ENCODE measurements around the gene GUCY2D.
"Not testable (repeated sequence)": the region's sequence is repeated elsewhere in the genome, so short reads cannot be mapped to it uniquely, and the experiment has no call there.

GUCY2D gene

GRCh38 chr17:8020776-8021564 lies 18.6 kb downstream of the GUCY2D start:
- no peak overlapping the region for H3K4me3 ChIP-seq (ENCODE audit: control insufficient read depth, low read depth, low read length)
- no peak for TF ChIP-seq CTCF (IDR thresholded peaks at IDR 0.05; ENCODE audit: control insufficient read depth, insufficient read depth, low read depth, low read length, missing control alignments)

GRCh38 chr17:8021565-8022359 lies 19.3 kb downstream of the GUCY2D start:
- DNase-seq (ENCODE audit: low read depth): no peak
- TF ChIP-seq CTCF (IDR thresholded peaks at IDR 0.05; ENCODE audit: control insufficient read depth, insufficient read depth, low read depth, low read length, missing control alignments): no peak
- H3K4me3 ChIP-seq (ENCODE audit: control insufficient read depth, low read depth, low read length): no peak overlapping the region

More at GRCh38 chr17:8020776-8021564, 18.6 kb downstream of the GUCY2D start:
- DNase-seq (ENCODE audit: low read depth): no peak

- TF ChIP-seq CTCF (IDR thresholded peaks at IDR 0.05; ENCODE audit: control insufficient read depth, insufficient read depth, low read depth, low read length, missing control alignments): no peak
- no peak overlapping the region for H3K4me3 ChIP-seq (ENCODE audit: control insufficient read depth, low read depth, low read length)
- no peak for DNase-seq (ENCODE audit: low read depth)
These were observed 20.1 kb downstream of the GUCY2D start for GRCh38 chr17:8022360-8023003.

- DNase-seq (ENCODE audit: low read depth); H3K4me3 ChIP-seq (ENCODE audit: control insufficient read depth, low read depth, low read length): not testable (repeated sequence)
These were observed 21.7 kb downstream of the GUCY2D start for GRCh38 chr17:8024161-8024560.

- TF ChIP-seq CTCF (IDR thresholded peaks at IDR 0.05; ENCODE audit: control insufficient read depth, insufficient read depth, low read depth, low read length, missing control alignments): no peak
- DNase-seq (ENCODE audit: low read depth): no peak
- H3K4me3 ChIP-seq (ENCODE audit: control insufficient read depth, low read depth, low read length): no peak overlapping the region
These were observed 22.9 kb downstream of the GUCY2D start for GRCh38 chr17:8025176-8025911.

GRCh38 chr17:8029121-8029520 lies 26.7 kb downstream of the GUCY2D start:
- no peak for TF ChIP-seq CTCF (IDR thresholded peaks at IDR 0.05; ENCODE audit: control insufficient read depth, insufficient read depth, low read depth, low read length, missing control alignments)

More at GRCh38 chr17:8029121-8029520, 26.7 kb downstream of the GUCY2D start:
- DNase-seq (ENCODE audit: low read depth): peak; percentile 11
- no peak overlapping the region for H3K4me3 ChIP-seq (ENCODE audit: control insufficient read depth, low read depth, low read length)
